Endodermal cell (in vitro differentiated cells): Measurements from ENCODE around the gene FBXL3. TPM values are rescaled to one million over a fixed set of nuclear protein-coding genes. Genes with fewer than 3 reads are reported as not detected.

ENCODE experiments used
- DNase-seq: peaks from one replicate; pipeline ENCODE4 v3.0.0-alpha.2; 2017
- H3K27ac ChIP-seq: 2 replicates; pipeline ENCODE4 v1.5.1; 2013; ENCODE audit warnings: mild to moderate bottlenecking, low read depth, low read length, moderate library complexity
- H3K27me3 ChIP-seq: 2 replicates; pipeline ENCODE4 v1.6.1; 2013; ENCODE audit warnings: mild to moderate bottlenecking, low read length, moderate library complexity; ENCODE audit not compliant: insufficient read depth, control insufficient read depth, poor library complexity, severe bottlenecking
- H3K36me3 ChIP-seq: 2 replicates; pipeline ENCODE4 v1.7.0; 2013; ENCODE audit warnings: mild to moderate bottlenecking, low read length, moderate library complexity; ENCODE audit not compliant: control insufficient read depth, insufficient read depth
- H3K4me1 ChIP-seq: one replicate; pipeline ENCODE4 v1.7.0; 2013; ENCODE audit warnings: low read length; ENCODE audit not compliant: control insufficient read depth, insufficient read depth
- H3K4me3 ChIP-seq: 2 replicates; pipeline ENCODE4 v1.5.1; 2013; ENCODE audit warnings: mild to moderate bottlenecking, low read length, moderate library complexity
- H3K9ac ChIP-seq: 2 replicates; pipeline ENCODE4 v1.6.1; 2013; ENCODE audit warnings: mild to moderate bottlenecking, low read length, moderate library complexity; ENCODE audit not compliant: poor library complexity, severe bottlenecking; ENCODE audit errors: extremely low read depth
- H3K9me3 ChIP-seq: 2 replicates; pipeline ENCODE4 v1.6.1; 2013; ENCODE audit warnings: mild to moderate bottlenecking, low read length, moderate library complexity; ENCODE audit not compliant: control insufficient read depth
- H3K27ac Mint-ChIP-seq: 2 replicates; pipeline ENCODE4 v1.8.0; 2020; ENCODE audit warnings: mixed read lengths
- H3K27me3 Mint-ChIP-seq: 2 replicates; pipeline ENCODE4 v1.8.0; 2021; ENCODE audit warnings: mild to moderate bottlenecking, mixed read lengths; ENCODE audit not compliant: insufficient read depth
- H3K36me3 Mint-ChIP-seq: 2 replicates; pipeline ENCODE4 v1.8.0; 2020; ENCODE audit warnings: low read depth, mixed read lengths
- H3K4me1 Mint-ChIP-seq: 2 replicates; pipeline ENCODE4 v1.8.0; 2020; ENCODE audit warnings: mixed read lengths
- H3K4me3 Mint-ChIP-seq: 2 replicates; pipeline ENCODE4 v1.8.0; 2020; ENCODE audit warnings: mild to moderate bottlenecking, moderate library complexity, mixed read lengths
- H3K9me3 Mint-ChIP-seq: 2 replicates; pipeline ENCODE4 v1.8.0; 2020; ENCODE audit warnings: mild to moderate bottlenecking, mixed read lengths
- WGBS, 2 experiments: methylation state at CpG; one replicate each; pipeline versions ENCODE4 v1.1.5 to v1.1.7; 2013; ENCODE audit warnings: missing lambda C conversion rate in 2 of 2, mixed read lengths in 1 of 2; ENCODE audit not compliant: insufficient coverage in 1 of 2, insufficient read length in 1 of 2; 5-methylcytosine and 5-hydroxymethylcytosine counted together
- total RNA-seq, 2 donors: library from RNA; stranded (reverse); fragmentation: NEBNext Ultra II Directional in 1 of 2; extraction: Animal tissue kit (Norgen Biotek cat#: 25700) in 1 of 2; gene quantifications; 2 replicates in 1 of 2; 3 replicates in 1 of 2; pipeline ENCODE4 v1.2.1, GENCODE V29; 2021
- TF ChIP-seq, protein P1 (sequence below): fragments of 200-600 bp; sonication (generic); conservative IDR thresholded peaks from 2 replicates; pipeline ENCODE4 v1.5.0; 2021; ENCODE audit warnings: antibody characterized with exemption, mild to moderate bottlenecking

The FBXL3 gene
- total RNA-seq, 2 donors from 2014 or later = 12.7 to 14.3 TPM

DNA sequence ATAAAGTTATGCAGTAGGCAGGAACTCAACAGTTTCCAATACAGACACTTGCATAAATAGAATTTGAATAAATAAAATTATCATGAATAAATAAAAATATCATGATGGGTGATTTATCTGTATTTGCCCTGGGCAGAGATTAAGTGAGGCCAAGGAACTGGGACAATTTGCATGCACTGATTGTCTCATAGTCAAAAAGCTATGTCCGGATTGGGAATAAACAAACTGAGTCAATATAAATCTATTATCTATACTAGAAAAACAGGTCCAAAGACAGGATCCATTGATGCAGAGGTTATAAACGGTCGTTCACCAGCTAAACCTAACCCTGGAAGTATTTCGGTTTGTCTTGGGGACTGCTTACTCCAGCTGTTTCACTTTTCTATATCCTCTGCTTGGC is 26.2 kb upstream of the FBXL3 start:
- no peaks in the 10 kb centered on the region for H3K9me3 ChIP-seq
- Mint-ChIP-seq H3K4me3 (no peak overlapping the region), H3K36me3 (peaks cover 35% of the 10 kb centered on the region), H3K27ac (no peak overlapping the region), H3K27me3 (no peaks in the 10 kb centered on the region), H3K9me3 (no peaks in the 10 kb centered on the region), H3K4me1 (peaks cover 18% of the 10 kb centered on the region)
- WGBS, 2 experiments = 96 to 100% methylated on average over 3 to 4 of the region's 4 CpGs
- peaks cover 7% of the 10 kb centered on the region for H3K4me1 ChIP-seq
- peaks cover 11% of the 10 kb centered on the region for H3K36me3 ChIP-seq
- no peak overlapping the region for H3K9ac ChIP-seq
- no peaks in the 10 kb centered on the region for H3K27me3 ChIP-seq
- no peak overlapping the region for H3K4me3 ChIP-seq
- TF ChIP-seq, protein P1, sequence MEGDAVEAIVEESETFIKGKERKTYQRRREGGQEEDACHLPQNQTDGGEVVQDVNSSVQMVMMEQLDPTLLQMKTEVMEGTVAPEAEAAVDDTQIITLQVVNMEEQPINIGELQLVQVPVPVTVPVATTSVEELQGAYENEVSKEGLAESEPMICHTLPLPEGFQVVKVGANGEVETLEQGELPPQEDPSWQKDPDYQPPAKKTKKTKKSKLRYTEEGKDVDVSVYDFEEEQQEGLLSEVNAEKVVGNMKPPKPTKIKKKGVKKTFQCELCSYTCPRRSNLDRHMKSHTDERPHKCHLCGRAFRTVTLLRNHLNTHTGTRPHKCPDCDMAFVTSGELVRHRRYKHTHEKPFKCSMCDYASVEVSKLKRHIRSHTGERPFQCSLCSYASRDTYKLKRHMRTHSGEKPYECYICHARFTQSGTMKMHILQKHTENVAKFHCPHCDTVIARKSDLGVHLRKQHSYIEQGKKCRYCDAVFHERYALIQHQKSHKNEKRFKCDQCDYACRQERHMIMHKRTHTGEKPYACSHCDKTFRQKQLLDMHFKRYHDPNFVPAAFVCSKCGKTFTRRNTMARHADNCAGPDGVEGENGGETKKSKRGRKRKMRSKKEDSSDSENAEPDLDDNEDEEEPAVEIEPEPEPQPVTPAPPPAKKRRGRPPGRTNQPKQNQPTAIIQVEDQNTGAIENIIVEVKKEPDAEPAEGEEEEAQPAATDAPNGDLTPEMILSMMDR = no peak
- no peak for DNase-seq
- H3K27ac ChIP-seq = no peak overlapping the region

DNA sequence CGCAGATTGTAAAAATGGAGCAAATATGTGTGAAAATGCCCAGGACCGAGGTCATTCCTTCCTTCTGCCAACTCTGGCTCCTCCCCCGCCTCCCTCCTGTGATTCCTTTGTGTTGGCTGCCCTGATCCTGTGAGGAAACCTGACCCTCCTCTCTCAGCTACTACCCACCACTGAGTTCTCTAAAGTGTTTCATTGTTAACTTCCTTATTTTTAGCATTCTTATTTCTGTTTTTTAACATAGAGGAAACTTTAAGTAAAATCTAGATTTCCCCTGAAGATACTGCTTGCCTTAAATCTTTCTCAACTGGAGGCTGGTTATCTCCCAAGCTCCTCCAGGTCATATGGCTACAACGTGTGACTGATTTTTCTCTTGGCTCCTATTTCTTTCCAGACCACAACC is 21.7 kb upstream of the FBXL3 start:
- DNase-seq = peak; percentile 85
- Mint-ChIP-seq H3K27ac (peak overlapping the region; percentile 84), H3K9me3 (no peaks in the 10 kb centered on the region), H3K4me3 (peak overlapping the region; percentile 16), H3K27me3 (no peaks in the 10 kb centered on the region), H3K4me1 (peaks cover 35% of the 10 kb centered on the region), H3K36me3 (peaks cover 22% of the 10 kb centered on the region)
- Histone ChIP-seq H3K4me3 (peak overlapping the region; percentile 56), H3K4me1 (peaks cover 19% of the 10 kb centered on the region), H3K36me3 (peaks cover 6% of the 10 kb centered on the region), H3K9me3 (no peaks in the 10 kb centered on the region), H3K27me3 (no peaks in the 10 kb centered on the region), H3K27ac (peak overlapping the region; percentile 12), H3K9ac (no peak overlapping the region)
- WGBS, 2 experiments = 45 to 48% methylated on average over 1 to 4 of the region's 4 CpGs
- TF ChIP-seq, protein P1 = no peak

- Mint-ChIP-seq H3K36me3 (peaks cover 23% of the 10 kb centered on the region), H3K27me3 (no peaks in the 10 kb centered on the region), H3K9me3 (no peaks in the 10 kb centered on the region), H3K4me3 (peak overlapping the region; percentile 16), H3K27ac (peak overlapping the region; percentile 84), H3K4me1 (peaks cover 40% of the 10 kb centered on the region)
- peak overlapping the region; percentile 28 for H3K9ac ChIP-seq
- H3K27ac ChIP-seq = peak overlapping the region; percentile 12
- TF ChIP-seq, protein P1 = no peak
- 56 to 66% methylated on average over 3 to 8 of the region's 8 CpGs for WGBS, 2 experiments
- peak; percentile 82 for DNase-seq
- H3K9me3 ChIP-seq = no peaks in the 10 kb centered on the region
- H3K36me3 ChIP-seq = peaks cover 6% of the 10 kb centered on the region
- peaks cover 19% of the 10 kb centered on the region for H3K4me1 ChIP-seq
- H3K27me3 ChIP-seq = no peaks in the 10 kb centered on the region
- H3K4me3 ChIP-seq = peak overlapping the region; percentile 56
Observed at GRCh38 chr13:77047649-77048343, 20.8 kb upstream of the FBXL3 start.
